ENCODE measurements around the gene LY6G6F. TPM values are rescaled to one million over a fixed set of nuclear protein-coding genes. Genes with fewer than 3 reads are reported as not detected.
A peak's percentile ranks its signal among the peaks of the same experiment; 100 is the strongest.

LY6G6F gene
- total and polyA plus RNA-seq, 2 of the 13 experiments (the other 11 are each of a cell fraction or from before 2014, with no cell fraction given) = not detected

DNA sequence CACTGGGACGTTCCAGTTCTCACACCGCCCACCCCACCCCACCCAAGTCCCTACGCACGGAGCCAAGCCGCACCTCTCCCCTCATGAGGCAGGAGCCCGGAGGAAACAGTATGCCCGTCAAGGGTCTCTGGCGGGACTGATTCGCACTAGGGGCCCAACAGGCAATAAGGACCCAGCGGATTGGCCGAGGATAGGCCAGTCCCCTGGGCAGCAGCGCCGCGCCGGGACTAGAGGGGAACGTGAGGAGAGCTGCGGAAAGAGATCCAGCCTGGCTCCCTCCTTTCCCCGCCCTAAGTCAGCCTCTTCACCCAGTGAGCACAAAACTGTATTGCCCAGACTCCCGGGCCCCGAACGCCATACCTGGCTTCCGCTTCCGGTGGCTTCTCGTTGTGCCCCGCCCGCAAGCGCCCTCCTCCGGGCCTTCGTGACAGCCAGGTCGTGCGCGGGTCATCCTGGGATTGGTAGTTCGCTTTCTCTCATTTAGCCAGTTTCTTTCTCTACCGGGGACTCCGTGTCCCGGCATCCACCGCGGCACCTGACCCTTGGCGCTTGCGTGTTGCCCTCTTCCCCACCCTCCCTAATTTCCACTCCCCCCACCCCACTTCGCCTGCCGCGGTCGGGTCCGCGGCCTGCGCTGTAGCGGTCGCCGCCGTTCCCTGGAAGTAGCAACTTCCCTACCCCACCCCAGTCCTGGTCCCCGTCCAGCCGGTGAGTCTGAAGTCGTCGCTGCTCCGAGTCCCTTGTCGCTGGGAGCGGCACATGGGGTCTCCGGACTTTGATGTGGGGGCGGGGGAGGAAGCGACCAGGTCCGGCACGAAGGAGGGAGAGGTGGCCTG, 40.9 kb upstream of the LY6G6F start, which contains the start of gene CSNK2B (continued):
- TF ChIP-seq NFYC (CRISPR knock-in tag; IDR thresholded peaks at IDR 0.05) (peak; percentile 69), MTF1 (CRISPR knock-in tag; IDR thresholded peaks at IDR 0.05) (0 out of 2 replicates have a peak, but pooled peaks have one; percentile 55), DZIP1 (CRISPR knock-in tag; IDR thresholded peaks at IDR 0.05) (peak; percentile 19; the same call in 1 of the 2 replicates), FOXK2 (IDR thresholded peaks at IDR 0.05) (peak; percentile 67), ZNF451 (CRISPR knock-in tag; IDR thresholded peaks at IDR 0.05) (peak; percentile 50; the same call in 1 of the 2 replicates), KDM5A (IDR thresholded peaks at IDR 0.05; ENCODE audit: borderline replicate concordance, low read length) (peak; percentile 81), RXRA (CRISPR knock-in tag; IDR thresholded peaks at IDR 0.05) (peak; percentile 73; the same call in 1 of the 2 replicates), ZNF446 (CRISPR knock-in tag; IDR thresholded peaks at IDR 0.05) (no peak), THAP8 (CRISPR knock-in tag; IDR thresholded peaks at IDR 0.05; ENCODE audit: borderline replicate concordance) (peak; percentile 65; the same call in 1 of the 2 replicates), RFXANK (CRISPR knock-in tag; IDR thresholded peaks at IDR 0.05) (peak; percentile 58; the same call in 1 of the 2 replicates), ELF1 (CRISPR knock-in tag; IDR thresholded peaks at IDR 0.05) (peak; percentile 93), GRHL1 (CRISPR knock-in tag; conservative IDR thresholded peaks at IDR 0.05) (no peak), ZHX2 (IDR thresholded peaks at IDR 0.05; ENCODE audit: low read depth) (no peak), ZHX2 (CRISPR knock-in tag; IDR thresholded peaks at IDR 0.05; ENCODE audit: borderline replicate concordance) (0 out of 2 replicates have a peak, but pooled peaks have one; percentile 34), CHD2 (IDR thresholded peaks at IDR 0.05; ENCODE audit: low read depth, low read length) (peak; percentile 12; the same call in 1 of the 2 replicates), ZNF160 (CRISPR knock-in tag; IDR thresholded peaks at IDR 0.05) (no peak; the same call in 1 of the 2 replicates)
- TF ChIP-seq, protein P1, sequence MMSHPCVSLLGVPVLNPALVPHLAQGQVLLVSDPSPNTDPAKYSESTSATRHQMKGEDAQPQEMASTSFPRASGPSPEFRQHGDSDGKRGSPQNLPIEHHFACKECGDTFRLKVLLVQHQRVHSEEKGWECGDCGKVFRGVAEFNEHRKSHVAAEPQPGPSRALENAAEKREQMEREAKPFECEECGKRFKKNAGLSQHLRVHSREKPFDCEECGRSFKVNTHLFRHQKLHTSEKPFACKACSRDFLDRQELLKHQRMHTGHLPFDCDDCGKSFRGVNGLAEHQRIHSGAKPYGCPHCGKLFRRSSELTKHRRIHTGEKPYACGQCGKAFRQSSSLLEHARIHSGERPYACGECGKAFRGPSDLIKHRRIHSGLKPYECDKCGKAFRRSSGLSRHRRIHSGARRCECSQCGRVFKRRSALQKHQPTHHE (CRISPR knock-in tag; IDR thresholded peaks at IDR 0.05; ENCODE audit: borderline replicate concordance) = no peak
